ENCODE results near the gene PTGIS. TPM values are rescaled to one million over a fixed set of nuclear protein-coding genes. Genes with fewer than 3 reads are reported as not detected.

The PTGIS gene
- total RNA-seq, 6 experiments from 2014 or later, result 0.05 TPM; not detected in 5

DNA sequence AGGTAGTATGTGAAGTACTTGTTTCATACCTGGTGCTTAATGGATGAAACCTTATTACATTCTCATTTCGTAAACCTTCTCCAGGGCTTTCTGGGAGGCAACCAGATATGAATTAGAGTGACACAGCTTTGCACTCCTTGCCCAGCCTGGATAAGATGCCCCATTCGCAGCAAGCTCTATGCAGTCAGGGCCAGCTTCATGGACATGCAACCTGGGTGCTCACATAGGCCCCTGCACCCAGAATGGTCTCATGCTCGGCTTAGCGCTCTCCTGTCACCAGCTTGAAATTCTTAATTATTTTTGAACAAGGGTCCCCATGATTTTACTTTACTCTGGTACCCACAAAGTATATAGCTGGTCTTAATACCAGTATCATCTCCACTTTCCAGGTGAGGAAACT is 11.3 kb upstream of the PTGIS start:
- Mint-ChIP-seq H3K27me3 (ENCODE audit: insufficient read depth) (peaks cover 33% of the 10 kb centered on the region), H3K9me3 (peaks cover 15% of the 10 kb centered on the region), H3K36me3 (ENCODE audit: low read depth) (peaks cover 17% of the 10 kb centered on the region), H3K27ac (no peak overlapping the region), H3K4me3 (no peak overlapping the region), H3K4me1 (ENCODE audit: low read depth) (peaks cover 40% of the 10 kb centered on the region)
- no peak for DNase-seq
- TF ChIP-seq, protein P1, sequence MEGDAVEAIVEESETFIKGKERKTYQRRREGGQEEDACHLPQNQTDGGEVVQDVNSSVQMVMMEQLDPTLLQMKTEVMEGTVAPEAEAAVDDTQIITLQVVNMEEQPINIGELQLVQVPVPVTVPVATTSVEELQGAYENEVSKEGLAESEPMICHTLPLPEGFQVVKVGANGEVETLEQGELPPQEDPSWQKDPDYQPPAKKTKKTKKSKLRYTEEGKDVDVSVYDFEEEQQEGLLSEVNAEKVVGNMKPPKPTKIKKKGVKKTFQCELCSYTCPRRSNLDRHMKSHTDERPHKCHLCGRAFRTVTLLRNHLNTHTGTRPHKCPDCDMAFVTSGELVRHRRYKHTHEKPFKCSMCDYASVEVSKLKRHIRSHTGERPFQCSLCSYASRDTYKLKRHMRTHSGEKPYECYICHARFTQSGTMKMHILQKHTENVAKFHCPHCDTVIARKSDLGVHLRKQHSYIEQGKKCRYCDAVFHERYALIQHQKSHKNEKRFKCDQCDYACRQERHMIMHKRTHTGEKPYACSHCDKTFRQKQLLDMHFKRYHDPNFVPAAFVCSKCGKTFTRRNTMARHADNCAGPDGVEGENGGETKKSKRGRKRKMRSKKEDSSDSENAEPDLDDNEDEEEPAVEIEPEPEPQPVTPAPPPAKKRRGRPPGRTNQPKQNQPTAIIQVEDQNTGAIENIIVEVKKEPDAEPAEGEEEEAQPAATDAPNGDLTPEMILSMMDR (IDR thresholded peaks at IDR 0.05), result no peak

- H3K36me3 Mint-ChIP-seq (ENCODE audit: low read depth), result peaks cover 14% of the 10 kb centered on the region
- DNase-seq, result no peak
- no peak overlapping the region for H3K27ac Mint-ChIP-seq
- H3K4me1 Mint-ChIP-seq (ENCODE audit: low read depth), result peaks cover 40% of the 10 kb centered on the region
- H3K27me3 Mint-ChIP-seq (ENCODE audit: insufficient read depth), result peaks cover 26% of the 10 kb centered on the region
- H3K4me3 Mint-ChIP-seq, result no peak overlapping the region
- peaks cover 14% of the 10 kb centered on the region for H3K9me3 Mint-ChIP-seq
- TF ChIP-seq, protein P1 (IDR thresholded peaks at IDR 0.05), result no peak
Observed at GRCh38 chr20:49578436-49578835, 10.5 kb upstream of the PTGIS start.

- DNase-seq, result no peak
- H3K27ac Mint-ChIP-seq, result no peak overlapping the region
- H3K4me3 Mint-ChIP-seq, result no peak overlapping the region
- peaks cover 38% of the 10 kb centered on the region for H3K4me1 Mint-ChIP-seq (ENCODE audit: low read depth)
- TF ChIP-seq, protein P1 (IDR thresholded peaks at IDR 0.05), result no peak
- H3K36me3 Mint-ChIP-seq (ENCODE audit: low read depth), result peaks cover 6% of the 10 kb centered on the region; the same call in 1 of the 2 replicates
- H3K9me3 Mint-ChIP-seq, result no peaks in the 10 kb centered on the region
- H3K27me3 Mint-ChIP-seq (ENCODE audit: insufficient read depth), result peaks cover 36% of the 10 kb centered on the region
Observed at GRCh38 chr20:49575551-49576060, 7.7 kb upstream of the PTGIS start.

DNA sequence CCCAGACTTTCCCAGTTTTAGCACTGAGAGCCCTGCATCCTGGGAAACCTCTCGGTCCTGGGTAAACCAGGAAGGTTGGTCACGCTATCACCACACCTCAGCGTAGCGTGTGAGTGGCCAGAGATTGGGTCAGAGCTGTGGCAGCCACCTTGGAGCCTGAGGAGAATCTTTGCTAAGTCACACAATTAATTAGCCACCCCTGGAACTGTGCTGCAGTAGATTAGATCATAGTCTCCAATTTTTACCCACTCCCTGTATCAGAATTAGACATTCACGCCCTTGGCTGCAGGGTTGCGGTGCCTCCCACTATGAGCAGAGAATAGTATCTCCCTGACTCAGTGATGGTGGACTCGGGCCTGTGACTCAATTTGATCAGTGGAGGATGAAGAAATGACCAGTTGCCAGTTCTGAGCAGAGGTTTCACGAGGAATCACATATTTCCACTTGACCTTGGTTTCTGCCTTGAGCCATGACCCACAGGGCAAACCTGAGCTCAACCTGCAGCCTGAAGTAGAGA is 6.0 kb upstream of the PTGIS start:
- TF ChIP-seq, protein P1 (IDR thresholded peaks at IDR 0.05), result no peak
- peaks cover 28% of the 10 kb centered on the region for H3K4me1 Mint-ChIP-seq (ENCODE audit: low read depth)
- DNase-seq, result no peak
- H3K27ac Mint-ChIP-seq, result peak overlapping the region; percentile 37
- H3K9me3 Mint-ChIP-seq, result no peaks in the 10 kb centered on the region
- no peak overlapping the region for H3K4me3 Mint-ChIP-seq
- H3K36me3 Mint-ChIP-seq (ENCODE audit: low read depth), result peaks cover 6% of the 10 kb centered on the region; the same call in 1 of the 2 replicates
- peaks cover 40% of the 10 kb centered on the region for H3K27me3 Mint-ChIP-seq (ENCODE audit: insufficient read depth)

DNA sequence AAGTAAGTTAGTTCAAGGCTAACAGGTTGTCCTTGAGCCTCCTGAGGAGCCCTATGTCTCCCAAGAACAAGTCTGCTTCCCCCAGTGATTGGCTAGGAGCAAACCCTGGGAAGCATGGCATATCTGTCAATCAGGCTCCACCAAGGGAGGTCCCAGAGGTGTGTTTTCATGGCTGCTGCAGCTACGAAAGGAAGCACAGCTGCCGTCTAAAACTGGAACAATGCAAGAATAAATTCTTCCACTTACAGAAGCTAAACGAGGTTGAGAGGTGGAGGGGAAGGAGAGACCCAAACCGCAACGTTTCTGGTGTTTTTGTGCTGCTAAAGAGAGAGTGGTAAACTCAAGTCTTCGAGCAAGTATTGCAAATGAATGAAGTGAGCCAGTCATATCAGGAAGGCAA is 4.9 kb upstream of the PTGIS start:
- Mint-ChIP-seq H3K9me3 (no peaks in the 10 kb centered on the region), H3K36me3 (ENCODE audit: low read depth) (peaks cover 6% of the 10 kb centered on the region; the same call in 1 of the 2 replicates), H3K27me3 (ENCODE audit: insufficient read depth) (peaks cover 40% of the 10 kb centered on the region), H3K27ac (no peak overlapping the region), H3K4me1 (ENCODE audit: low read depth) (peaks cover 28% of the 10 kb centered on the region), H3K4me3 (no peak overlapping the region)
- TF ChIP-seq, protein P1 (IDR thresholded peaks at IDR 0.05), result no peak
- no peak for DNase-seq

All from HFFc6 (cell line).